ENCODE results near the gene ZNF385D. TPM values are rescaled to one million over a fixed set of nuclear protein-coding genes. Genes with fewer than 3 reads are reported as not detected.

ZNF385D gene
- total and polyA plus RNA-seq, 2 experiments from 2014 or later: 2.7 to 12.3 TPM

GRCh38 chr3:21587894-21588293 lies 163.1 kb downstream of the ZNF385D start:
- ATAC-seq (no peak), DNase-seq (ENCODE audit: low spot score) (no peak)
- no peaks in the 10 kb centered on the region for H3K36me3 ChIP-seq (ENCODE audit: insufficient read depth)
- H3K4me3 ChIP-seq: no peak overlapping the region
- H2AFZ ChIP-seq: no peak overlapping the region
- Mint-ChIP-seq H3K9me3 (no peaks in the 10 kb centered on the region), H3K27me3 (ENCODE audit: insufficient read depth, low read depth, poor library complexity) (no peaks in the 10 kb centered on the region), H3K36me3 (ENCODE audit: low read depth) (no peaks in the 10 kb centered on the region), H3K27ac (no peak overlapping the region), H3K4me1 (no peaks in the 10 kb centered on the region), H3K4me3 (no peak overlapping the region)
- no peaks in the 10 kb centered on the region for H4K20me1 ChIP-seq (replicated peaks; ENCODE audit: insufficient read depth)
- H3K79me2 ChIP-seq (replicated peaks; ENCODE audit: insufficient read depth): no peaks in the 10 kb centered on the region
- H3K4me1 ChIP-seq (ENCODE audit: insufficient read depth): no peaks in the 10 kb centered on the region
- no peak overlapping the region for H3K27ac ChIP-seq (ENCODE audit: low read depth)
- TF ChIP-seq EZH2 (IDR thresholded peaks at IDR 0.05; ENCODE audit: low read depth, unreplicated experiment) (no peak), EZH2phosphoT487 (IDR thresholded peaks at IDR 0.05; ENCODE audit: unreplicated experiment) (no peak), NANOG (IDR thresholded peaks at IDR 0.05; ENCODE audit: borderline replicate concordance) (no peak), STAT1 (IDR thresholded peaks at IDR 0.05; ENCODE audit: unreplicated experiment) (no peak), POLR2AphosphoS5 (IDR thresholded peaks at IDR 0.05; ENCODE audit: low read depth) (no peak)
- TF ChIP-seq, protein P1, sequence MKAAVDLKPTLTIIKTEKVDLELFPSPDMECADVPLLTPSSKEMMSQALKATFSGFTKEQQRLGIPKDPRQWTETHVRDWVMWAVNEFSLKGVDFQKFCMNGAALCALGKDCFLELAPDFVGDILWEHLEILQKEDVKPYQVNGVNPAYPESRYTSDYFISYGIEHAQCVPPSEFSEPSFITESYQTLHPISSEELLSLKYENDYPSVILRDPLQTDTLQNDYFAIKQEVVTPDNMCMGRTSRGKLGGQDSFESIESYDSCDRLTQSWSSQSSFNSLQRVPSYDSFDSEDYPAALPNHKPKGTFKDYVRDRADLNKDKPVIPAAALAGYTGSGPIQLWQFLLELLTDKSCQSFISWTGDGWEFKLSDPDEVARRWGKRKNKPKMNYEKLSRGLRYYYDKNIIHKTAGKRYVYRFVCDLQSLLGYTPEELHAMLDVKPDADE (IDR thresholded peaks at IDR 0.05): no peak
- no peaks in the 10 kb centered on the region for H3F3A ChIP-seq (replicated peaks; ENCODE audit: low read depth)
- no peaks in the 10 kb centered on the region for H3K9me2 ChIP-seq (ENCODE audit: insufficient read depth)
- no peaks in the 10 kb centered on the region for H3K27me3 ChIP-seq (ENCODE audit: insufficient read depth)
- H3K4me2 ChIP-seq: no peak overlapping the region

DNA sequence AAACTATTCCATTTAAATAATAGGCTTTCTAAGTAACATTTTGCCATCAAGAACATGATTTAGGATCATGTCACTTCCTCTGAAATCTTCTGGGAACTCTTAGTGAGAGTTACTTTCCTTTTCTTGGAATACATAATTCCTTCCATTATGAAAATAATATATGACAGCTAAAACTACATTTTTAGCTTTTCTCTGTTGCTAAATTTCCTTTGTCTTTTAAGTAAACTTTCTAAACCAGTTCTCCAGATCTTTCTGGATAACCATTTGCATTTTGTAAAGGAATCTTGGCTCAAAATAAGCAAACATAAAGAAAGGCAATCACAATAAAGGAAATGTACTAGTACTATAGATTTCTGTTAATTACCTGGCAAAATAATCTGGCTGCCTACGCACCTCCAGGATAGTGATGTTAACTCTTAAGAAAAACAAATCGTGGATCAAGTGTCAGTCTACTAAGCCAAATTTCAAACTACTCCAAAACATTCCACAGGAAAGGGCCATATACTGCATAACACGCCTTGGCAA lies 165.7 kb downstream of the ZNF385D start:
- Histone ChIP-seq H3F3A (replicated peaks; ENCODE audit: low read depth) (no peaks in the 10 kb centered on the region), H3K4me3 (no peak overlapping the region), H3K4me1 (ENCODE audit: insufficient read depth) (no peaks in the 10 kb centered on the region), H3K36me3 (ENCODE audit: insufficient read depth) (no peaks in the 10 kb centered on the region), H3K9me2 (ENCODE audit: insufficient read depth) (no peaks in the 10 kb centered on the region), H3K4me2 (no peak overlapping the region), H3K27me3 (ENCODE audit: insufficient read depth) (no peaks in the 10 kb centered on the region), H2AFZ (no peak overlapping the region), H4K20me1 (replicated peaks; ENCODE audit: insufficient read depth) (no peaks in the 10 kb centered on the region), H3K27ac (ENCODE audit: low read depth) (no peak overlapping the region), H3K79me2 (replicated peaks; ENCODE audit: insufficient read depth) (no peaks in the 10 kb centered on the region)
- Mint-ChIP-seq H3K27me3 (ENCODE audit: insufficient read depth, low read depth, poor library complexity) (no peaks in the 10 kb centered on the region), H3K27ac (no peak overlapping the region), H3K4me1 (peaks cover 5% of the 10 kb centered on the region; the same call in 2 of the 3 replicates), H3K4me3 (no peak overlapping the region), H3K9me3 (no peaks in the 10 kb centered on the region), H3K36me3 (ENCODE audit: low read depth) (no peaks in the 10 kb centered on the region)
- DNase-seq (ENCODE audit: low spot score) (no peak), ATAC-seq (no peak)
- TF ChIP-seq ZNF331 (CRISPR knock-in tag; IDR thresholded peaks at IDR 0.05; ENCODE audit: low read depth): no peak
- TF ChIP-seq REST (IDR thresholded peaks at IDR 0.05; ENCODE audit: unreplicated experiment): no peak
- TF ChIP-seq JUNB (IDR thresholded peaks at IDR 0.05; ENCODE audit: unreplicated experiment): no peak
- TF ChIP-seq ZNF462 (CRISPR knock-in tag; IDR thresholded peaks at IDR 0.05): no peak
- TF ChIP-seq ZNF114 (CRISPR knock-in tag; IDR thresholded peaks at IDR 0.05): no peak
- no peak for TF ChIP-seq EZH2 (IDR thresholded peaks at IDR 0.05; ENCODE audit: low read depth, unreplicated experiment)

Data from GM23338 (cell line).